ENCODE measurements around the gene ATXN1.

ATXN1 gene

DNA sequence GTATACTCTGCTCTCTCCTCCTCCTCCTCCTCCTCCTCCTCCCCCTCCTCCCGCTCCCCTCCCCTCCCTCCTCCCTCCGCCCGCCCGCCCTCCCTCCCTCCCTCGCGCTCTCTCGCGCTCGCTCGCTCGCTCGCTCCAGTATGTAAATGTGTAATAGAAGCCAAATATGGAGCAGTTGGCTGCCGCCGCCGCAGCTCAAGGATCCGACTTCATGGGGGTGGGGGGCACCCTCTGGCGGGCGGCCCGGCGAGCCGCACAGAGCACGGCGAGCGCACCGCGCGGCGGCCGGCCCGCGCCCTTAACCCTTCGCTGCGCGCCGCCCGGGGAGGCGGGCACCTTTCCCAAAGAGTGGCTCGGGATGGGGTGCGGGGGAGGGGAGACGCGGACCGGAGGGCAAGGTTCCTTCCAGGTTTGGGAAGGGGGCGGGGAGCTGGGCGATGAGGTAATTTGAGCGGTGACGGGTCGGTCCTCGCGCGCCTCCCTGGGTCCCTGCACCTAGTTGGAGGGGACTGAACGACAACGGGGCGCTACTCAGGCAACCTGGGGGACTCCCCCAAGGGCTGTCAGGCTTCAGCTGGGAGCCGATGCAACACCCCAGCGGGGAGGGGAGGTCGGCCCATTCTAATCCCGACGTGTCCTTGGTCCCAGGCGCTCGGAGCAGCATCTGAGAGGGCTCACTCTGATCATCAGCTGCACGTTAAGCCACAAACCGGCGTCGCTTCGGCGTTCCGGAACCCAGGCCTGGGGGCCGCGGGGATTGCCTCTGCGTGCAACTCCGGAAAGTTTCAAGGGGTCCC is 409 bp upstream of the ATXN1 start:
- ATAC-seq (peak; percentile 69), DNase-seq (peak; percentile 81)

DNA sequence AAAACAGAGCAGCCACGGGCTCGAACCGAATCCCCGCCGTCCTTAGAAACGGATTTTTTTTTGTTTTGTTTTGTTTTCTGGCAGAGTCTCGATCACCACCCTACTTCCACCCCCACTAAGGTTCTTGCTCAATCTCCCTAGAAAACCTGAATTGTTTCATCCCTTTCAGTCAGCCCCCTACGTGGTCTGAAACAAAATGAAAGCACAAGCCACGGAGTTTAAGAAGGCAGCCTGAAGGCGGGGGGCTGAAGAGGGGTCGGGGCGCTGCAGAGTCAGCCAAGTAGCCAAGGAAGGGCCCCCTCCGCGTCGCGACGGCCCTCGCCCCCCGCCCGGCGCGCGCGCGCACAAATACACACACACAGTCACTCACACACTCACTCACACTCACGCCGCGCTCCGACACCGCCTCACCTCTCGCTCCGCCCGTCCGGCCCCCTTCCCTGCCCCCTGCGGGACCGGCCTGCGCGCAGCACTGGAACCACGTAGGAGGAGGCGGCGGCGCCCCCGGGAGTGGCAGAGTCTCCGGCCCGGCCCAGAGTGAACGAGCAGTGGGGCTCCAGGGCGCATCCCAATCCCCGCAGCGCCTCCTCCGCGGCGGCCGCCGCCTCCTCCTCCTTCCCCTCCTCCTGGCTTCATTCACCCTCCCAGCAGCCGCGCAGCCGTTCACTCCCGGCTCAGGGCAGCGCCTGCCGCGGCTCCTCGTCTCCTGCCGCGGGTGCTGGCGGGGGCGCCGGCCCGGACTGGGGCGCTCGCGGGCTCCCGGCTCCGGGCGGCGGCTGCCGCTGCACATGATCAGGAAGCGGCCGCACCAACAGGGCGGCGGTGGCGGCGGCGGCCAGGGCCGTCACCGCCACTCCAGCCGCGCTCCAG is 1.4 kb downstream of the ATXN1 start:
- DNase-seq (peak; percentile 80), ATAC-seq (peak; percentile 50)

- ATAC-seq: no peak
Measured at GRCh38 chr6:16759181-16759645, 2.0 kb downstream of the ATXN1 start.

DNA sequence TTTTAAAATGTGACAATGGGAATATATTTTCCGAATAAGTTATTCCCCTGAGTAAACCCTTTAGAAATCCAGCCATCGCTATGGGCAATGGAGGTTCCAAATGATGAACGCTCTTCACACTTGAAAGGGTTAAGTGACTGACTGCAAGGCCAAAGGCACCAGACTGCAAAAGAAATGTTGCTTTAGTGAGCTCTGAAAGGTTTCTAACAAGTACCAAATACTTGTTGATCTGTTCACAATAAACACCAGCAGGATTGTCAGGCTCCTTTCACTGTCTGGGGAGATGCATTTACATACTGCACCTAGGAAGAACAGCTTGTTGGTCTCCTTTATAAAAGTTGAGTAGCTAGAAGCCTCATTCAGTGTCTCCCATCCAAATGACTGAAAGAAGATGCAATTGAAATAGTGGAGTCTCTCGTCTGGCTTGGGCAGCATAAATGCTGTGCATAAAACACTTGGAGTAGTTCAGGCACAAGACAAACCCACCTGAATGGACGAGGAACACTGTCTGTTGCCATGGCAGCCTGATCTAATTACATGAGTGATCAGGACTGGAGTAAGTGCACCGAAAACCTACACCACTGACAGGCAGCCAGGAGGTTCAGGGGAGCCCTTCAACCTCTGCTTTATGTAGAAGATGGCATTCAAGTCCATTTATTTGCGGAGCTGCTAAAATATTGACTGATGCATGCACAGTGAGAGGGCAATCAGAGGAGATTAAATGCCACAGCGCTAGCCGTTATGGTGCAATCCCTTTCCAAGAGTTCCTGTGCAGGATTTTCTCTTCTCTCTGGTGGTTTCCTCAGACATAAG is 2.9 kb downstream of the ATXN1 start:
- DNase-seq (no peak), ATAC-seq (no peak)

More at GRCh38 chr6:16759181-16759645, 2.0 kb downstream of the ATXN1 start:
- DNase-seq: no peak

DNA sequence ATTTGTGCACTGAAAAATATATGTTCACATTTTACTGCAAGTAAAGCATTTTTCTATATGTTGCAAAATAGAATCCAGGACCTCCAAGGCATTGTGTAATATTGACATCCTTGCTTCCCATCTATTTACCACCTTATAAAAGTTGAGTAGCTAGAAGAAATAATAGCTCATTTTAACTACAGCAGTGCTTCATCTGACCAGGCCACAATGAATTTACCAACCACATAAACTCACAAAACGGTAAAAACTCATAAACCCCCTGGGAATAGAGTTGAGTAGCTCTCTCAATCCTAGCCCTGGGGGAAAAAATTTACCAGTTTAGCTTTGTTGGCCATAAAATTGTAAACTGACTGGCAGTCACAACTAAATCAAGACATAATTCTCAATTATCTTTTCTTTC is 3.9 kb downstream of the ATXN1 start:
- no peak for ATAC-seq
- no peak for DNase-seq

DNA sequence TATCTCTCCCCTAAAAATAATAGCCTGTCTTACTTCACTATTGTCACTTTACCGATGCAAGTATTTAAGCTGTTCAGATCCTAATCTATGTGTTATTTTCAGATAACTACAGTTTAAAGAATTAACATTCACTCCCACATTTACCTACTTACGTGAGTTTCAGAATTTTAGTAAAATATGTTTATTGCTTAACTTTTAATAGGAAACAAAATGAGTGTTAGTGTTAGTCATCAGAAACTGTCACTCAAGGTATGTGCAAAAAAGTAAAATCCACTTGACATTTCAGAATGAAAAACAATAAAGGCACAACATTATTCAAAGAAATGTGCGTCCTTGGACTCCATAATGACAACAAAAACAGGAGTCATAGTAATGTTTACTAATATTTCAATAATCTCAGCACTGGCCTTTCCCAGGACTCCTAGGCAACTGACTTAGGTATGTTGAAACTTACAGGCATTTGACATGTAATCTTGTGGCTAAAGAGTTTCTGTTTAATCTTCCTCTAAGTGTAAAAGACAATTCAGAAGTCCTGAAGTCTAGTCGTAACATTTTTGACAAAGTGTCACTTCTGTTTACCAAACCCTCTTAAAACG is 4.5 kb downstream of the ATXN1 start:
- ATAC-seq: no peak
- no peak for DNase-seq

GRCh38 chr6:16755544-16755943 is 5.7 kb downstream of the ATXN1 start:
- DNase-seq (no peak), ATAC-seq (no peak)

DNA sequence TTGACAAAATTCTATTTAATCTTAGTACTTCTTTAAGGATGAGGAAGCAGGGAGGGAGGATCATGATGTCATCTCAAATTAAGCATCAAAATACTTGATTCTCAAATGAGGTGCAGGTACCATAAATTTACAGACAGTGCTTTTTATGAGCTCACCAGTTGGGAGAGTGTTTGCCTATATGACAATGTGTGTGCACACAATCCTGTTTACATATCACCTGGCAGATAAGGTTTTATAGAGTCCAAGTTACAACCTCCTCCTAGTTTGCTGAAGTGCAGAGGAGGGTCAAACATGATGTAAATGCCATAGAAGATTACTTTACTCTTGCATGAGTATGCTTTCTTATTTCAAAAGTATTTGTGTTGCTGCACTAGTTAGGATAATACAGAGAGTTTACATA is 6.4 kb downstream of the ATXN1 start:
- DNase-seq: no peak
- ATAC-seq: no peak

GRCh38 chr6:16754274-16754673 is 7.0 kb downstream of the ATXN1 start:
- ATAC-seq (no peak), DNase-seq (no peak)

GRCh38 chr6:16753341-16753740 is 7.9 kb downstream of the ATXN1 start:
- DNase-seq (no peak), ATAC-seq (no peak)

GRCh38 chr6:16752206-16752866 is 8.9 kb downstream of the ATXN1 start:
- no peak for ATAC-seq
- DNase-seq: no peak

- ATAC-seq: no peak
- DNase-seq: no peak
Measured at GRCh38 chr6:16751251-16751946, 9.9 kb downstream of the ATXN1 start.

GRCh38 chr6:16750566-16750965 is 10.7 kb downstream of the ATXN1 start:
- ATAC-seq (no peak), DNase-seq (no peak)

GRCh38 chr6:16749516-16750485 is 11.5 kb downstream of the ATXN1 start:
- no peak for DNase-seq
- no peak for ATAC-seq

- ATAC-seq (no peak), DNase-seq (no peak)
Measured at GRCh38 chr6:16748025-16748319, 13.3 kb downstream of the ATXN1 start.

DNA sequence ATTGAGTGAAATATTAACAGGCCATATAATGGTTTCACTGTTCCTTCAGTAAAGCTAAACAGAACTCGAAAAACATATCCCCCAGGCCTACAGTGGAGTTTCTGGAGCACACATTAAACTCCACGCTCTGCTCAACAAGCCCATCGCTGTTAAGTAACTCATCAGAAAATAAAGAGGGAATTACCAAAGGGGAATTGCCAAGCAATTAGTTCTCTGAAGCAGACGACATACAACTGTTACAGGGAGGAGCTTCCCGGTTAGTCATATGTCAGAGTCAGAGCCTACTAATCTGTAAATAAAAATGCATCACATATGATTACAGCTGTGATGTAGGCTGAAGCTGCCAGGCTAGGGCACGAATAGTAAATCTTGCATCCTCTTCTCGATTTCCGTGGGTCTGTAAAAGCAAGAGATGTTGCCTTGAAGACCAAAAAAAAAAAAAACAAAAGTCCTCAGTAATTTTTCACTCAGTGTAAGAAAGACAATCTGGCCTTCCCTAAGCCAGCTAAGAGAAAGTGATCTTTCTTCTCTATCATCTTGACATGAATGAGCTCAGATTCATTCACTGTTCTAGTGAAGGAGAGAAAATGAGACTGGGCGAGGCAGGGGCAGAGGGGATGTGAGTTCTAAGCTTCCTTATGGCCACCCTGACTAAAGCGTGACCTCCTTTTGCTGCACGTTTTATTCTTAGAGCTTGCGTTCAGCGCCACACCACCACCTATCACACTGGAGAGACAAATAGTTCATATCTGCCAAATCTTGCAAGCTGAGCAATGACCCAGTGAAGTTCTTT is 13.8 kb downstream of the ATXN1 start:
- DNase-seq (no peak), ATAC-seq (peak; percentile 69)

DNA sequence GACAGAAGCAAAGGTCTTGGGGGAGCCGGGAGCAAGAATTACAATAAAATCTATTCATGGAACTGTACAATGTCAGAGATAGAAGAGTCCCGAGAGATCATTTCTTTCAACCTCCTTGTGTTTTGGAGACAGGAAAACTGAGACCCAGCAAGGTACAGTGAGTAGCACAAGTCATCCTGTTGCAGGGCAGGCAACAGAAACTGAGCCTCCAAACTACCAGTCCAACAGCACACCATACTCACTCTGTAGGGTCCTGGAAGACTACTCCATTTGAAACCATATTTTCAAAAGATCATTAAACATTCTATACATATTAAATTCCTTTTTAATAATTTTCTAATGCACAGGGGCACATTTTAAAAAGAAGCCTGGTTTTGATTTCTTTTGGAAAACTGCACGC is 14.4 kb downstream of the ATXN1 start:
- no peak for DNase-seq
- no peak for ATAC-seq

DNA sequence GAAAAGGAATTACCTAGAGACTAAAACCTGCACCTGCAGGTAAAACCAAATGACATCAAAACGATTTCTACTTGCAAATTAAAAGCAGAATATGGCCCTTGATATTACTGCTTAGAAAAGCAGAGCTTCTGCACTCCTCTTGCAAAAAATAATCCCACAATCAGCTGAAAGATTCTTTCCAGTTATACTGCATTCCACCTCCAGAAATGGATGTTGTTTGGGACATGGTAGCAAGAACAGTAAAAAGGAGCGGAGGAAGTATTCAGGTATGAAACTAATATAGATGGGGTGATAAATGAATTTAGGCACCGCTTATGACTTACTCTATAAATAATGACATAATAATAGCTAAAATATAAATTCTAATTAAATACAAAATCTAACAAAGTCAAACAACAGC is 14.9 kb downstream of the ATXN1 start:
- DNase-seq (no peak), ATAC-seq (no peak)

DNA sequence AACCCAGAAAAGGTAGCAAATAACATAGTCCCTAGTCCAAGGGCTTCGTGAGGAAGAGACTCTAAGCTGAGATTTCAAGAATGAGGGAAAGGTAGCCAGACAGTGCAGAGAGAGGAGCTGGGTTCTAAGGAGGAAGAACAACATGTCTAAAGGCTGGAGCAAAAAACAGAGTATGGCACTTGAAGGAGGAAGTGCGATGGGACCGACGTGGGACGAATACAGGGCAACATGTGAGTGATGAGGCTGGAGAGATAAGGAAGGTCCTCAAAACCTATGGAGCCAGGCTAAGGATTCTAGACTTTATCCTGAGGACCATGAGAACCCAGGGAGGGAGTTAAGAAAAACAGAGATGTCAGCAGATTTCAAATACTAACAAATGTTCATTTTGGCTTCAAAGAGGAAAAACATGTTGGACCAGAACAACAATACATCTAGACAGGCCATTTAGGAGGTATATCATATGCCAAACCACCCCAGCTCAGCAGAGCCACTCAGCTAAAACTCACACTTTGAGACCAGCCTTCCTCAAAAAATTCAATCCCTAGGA is 17.5 kb downstream of the ATXN1 start:
- ATAC-seq (no peak), DNase-seq (no peak)
